HFF-Myc (cell line): ENCODE data around the gene CACNA1C.

ENCODE experiments used
- DNase-seq: peaks from one replicate; pipeline ENCODE4 v3.0.0-alpha.2; 2011; ENCODE audit warnings: low read depth; ENCODE audit errors: extremely low read depth
- H3K4me3 ChIP-seq: replicated peaks from 2 replicates; pipeline ENCODE4 v1.5.1; 2011; ENCODE audit warnings: low read depth, mild to moderate bottlenecking, control low read depth, low read length
- TF ChIP-seq, protein P1 (sequence below): IDR thresholded peaks from 2 replicates; pipeline ENCODE4 v1.5.1; 2012; ENCODE audit warnings: mild to moderate bottlenecking, low read depth, low read length, control low read depth; ENCODE audit errors: missing control alignments

The CACNA1C gene

DNA sequence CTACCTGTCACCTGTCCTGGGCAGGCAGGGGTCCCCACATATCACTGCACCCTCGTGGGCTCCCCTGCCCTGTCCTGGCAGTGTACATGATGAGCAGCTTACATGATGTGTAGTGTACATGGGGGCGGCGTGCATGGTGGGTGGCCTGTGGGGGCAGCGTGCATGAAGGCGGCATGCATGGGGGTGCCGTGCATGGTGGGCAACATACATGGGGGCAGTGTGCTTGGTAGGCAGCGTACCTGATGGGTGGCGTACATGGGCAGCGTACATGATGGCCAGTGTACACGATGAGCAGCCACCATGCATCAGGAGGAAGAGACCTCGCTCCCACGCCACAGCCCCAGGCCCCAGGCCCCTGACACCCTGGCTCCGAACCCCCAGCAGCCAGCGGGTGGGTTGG, 266.3 kb downstream of the CACNA1C start:
- TF ChIP-seq, protein P1, sequence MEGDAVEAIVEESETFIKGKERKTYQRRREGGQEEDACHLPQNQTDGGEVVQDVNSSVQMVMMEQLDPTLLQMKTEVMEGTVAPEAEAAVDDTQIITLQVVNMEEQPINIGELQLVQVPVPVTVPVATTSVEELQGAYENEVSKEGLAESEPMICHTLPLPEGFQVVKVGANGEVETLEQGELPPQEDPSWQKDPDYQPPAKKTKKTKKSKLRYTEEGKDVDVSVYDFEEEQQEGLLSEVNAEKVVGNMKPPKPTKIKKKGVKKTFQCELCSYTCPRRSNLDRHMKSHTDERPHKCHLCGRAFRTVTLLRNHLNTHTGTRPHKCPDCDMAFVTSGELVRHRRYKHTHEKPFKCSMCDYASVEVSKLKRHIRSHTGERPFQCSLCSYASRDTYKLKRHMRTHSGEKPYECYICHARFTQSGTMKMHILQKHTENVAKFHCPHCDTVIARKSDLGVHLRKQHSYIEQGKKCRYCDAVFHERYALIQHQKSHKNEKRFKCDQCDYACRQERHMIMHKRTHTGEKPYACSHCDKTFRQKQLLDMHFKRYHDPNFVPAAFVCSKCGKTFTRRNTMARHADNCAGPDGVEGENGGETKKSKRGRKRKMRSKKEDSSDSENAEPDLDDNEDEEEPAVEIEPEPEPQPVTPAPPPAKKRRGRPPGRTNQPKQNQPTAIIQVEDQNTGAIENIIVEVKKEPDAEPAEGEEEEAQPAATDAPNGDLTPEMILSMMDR = no peak
- H3K4me3 ChIP-seq = no peak overlapping the region

DNA sequence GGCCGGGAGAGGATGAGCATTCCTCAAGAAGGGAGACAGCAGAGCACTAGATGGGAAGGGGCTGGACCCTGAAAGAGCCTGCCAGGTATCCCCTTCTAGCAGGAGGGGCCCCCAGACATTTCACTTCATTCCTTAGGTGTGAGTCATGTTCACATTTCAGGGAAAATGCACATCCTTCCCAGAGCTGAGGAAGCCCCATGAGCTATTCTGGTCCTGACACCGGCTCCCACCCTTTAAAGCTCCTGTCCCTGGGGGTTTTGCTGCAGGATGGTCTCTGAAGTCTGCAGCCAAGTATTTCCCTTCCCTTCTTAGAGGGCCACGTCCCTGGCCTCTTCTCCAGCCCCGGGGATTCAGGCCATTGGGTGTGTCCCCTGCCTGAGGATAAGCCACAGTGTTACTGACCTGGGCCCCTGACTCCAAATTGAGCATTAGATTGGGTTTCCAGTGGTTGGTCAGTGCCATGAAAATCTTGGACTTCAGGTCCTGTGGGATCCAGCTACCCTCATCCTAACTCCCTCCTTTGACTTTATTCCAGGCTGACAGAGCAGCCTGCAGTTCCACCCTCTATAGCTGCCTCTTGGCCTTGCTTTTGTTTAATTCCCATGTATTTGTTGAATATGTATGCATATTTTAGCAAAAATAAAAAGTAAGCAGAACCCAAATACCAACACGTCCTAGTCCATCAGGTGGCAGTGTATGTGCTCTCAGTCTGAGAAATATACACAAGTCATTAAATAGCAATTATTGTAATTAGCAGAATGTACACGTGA, 267.1 kb downstream of the CACNA1C start:
- no peak for DNase-seq
- no peak overlapping the region for H3K4me3 ChIP-seq
- TF ChIP-seq, protein P1 = no peak

More for the DNA sequence above, 266.3 kb downstream of the CACNA1C start:
- DNase-seq = no peak

DNA sequence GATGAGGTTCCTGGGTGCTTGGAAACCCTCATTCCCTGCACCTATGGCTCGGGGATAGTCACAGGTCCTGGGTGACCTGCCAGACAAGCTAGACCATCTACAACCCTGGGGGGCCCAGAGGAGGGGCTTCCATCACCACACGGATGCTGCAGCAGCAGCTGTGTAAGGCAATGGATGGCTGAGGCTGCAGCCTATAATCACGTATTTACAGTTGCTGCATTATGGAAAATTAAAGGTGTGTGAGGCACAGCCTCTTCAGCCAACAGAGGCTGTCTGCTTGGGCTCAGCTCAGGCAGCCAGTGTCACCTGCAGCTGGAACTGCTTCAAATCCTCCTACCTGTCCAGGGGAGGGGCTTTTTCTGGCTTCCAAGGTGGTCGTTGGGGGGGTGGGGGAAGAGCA, 268.1 kb downstream of the CACNA1C start:
- H3K4me3 ChIP-seq = no peak overlapping the region
- no peak for DNase-seq
- TF ChIP-seq, protein P1 = no peak

DNA sequence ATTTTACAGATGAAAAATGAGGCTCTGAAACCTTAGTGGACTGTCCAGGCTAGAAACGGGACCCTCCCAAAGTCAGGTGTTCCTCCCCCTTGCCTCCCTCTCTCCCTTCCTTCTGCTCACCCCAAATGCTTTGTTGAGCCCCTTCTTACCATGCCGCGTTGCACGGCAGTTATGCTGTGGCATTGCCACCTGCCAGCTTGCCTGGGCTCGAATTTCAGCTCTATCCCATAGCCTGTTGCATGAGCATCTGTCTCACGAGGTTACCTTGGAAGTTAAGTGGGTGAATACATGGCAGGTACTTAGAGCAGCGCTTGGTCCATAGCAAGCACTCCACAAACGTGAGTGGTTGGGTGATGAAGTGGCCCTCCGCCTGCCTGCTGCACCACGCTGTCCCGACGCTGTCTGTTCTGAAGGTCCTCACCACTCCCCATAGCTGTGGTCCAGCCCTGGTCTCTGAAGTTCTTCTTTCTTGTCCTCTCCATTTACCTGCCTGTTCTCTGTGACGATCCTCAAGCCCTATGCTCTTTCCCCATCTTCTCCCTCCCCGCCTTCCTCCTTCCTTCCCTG, 269.9 kb downstream of the CACNA1C start:
- no peak overlapping the region for H3K4me3 ChIP-seq
- TF ChIP-seq, protein P1 = no peak
- no peak for DNase-seq

DNA sequence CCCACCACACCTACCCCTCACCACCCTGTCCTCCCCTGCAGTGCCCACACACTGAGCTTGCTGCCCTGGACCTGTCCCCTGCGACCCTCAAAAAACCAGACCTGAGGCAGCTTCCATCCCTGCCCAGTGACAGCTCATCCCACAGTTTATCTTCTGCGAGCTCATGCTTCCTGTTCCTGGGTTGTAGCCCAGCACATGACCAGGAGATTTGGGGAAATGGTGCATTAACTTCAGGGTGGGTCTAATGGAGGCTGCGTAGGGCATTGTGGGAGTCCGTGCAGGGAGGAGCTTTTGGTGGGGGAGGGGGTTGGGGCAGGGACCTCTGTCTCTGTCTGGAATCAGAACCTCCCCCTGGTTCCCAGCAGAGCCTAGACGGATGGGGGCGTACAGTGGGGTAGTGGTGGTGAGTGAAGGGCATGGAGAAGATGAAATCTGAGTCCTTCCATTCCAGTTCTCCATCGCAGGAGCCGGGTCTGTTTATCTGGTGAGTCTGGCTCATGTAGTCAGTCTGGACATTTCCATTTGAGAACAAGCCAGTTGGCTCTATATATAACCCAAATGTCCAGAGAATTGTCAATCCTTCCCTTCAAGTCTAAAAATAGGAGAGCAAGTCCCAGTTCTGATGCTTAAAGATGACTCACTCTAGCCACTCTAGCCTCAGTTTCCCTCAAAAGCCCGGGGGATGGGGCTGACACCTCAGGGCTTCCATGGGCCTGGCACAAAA, 270.9 kb downstream of the CACNA1C start:
- no peak overlapping the region for H3K4me3 ChIP-seq
- DNase-seq = no peak
- TF ChIP-seq, protein P1 = no peak

DNA sequence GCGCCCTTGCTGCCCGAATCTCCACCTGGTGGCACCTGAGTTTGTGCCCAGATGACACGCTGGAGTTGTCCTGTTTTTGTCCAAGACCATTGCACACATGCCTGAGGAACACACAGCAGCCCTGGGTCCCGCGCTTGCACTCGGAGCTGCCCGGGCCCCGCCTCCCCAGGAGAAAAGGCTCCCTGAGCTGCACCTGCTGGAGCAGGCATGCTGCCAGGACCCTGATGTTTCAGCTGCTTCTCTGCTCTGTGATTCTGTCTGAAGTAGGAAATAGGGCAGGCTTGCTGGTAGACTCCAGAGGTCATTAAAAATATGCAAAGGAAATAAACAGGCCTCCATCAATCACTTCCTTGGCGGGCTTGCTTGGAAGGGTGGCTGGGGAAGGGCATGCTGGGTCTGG, 271.6 kb downstream of the CACNA1C start:
- DNase-seq = no peak
- TF ChIP-seq, protein P1 = no peak
- H3K4me3 ChIP-seq = no peak overlapping the region
